ENCODE data around the gene NCKAP1.

NCKAP1 gene

DNA sequence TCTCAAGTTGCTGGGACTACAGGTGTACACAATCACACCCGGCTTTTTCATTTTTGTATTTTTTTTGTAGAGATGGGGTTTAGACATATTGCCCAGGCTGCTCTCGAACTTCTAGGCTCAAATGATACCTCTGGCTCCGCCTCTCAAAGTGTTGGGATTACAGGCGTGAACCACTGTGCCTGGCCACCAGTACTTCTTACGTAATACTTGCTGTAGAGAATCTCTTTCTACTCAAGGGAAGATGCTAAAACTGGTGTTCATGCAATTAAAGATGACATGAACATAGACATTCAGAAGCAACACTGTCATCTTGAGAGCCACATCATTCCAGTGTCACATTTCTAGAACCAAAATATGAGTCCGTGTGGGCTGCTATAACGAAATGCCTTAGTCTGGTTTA lies 118.2 kb downstream of the NCKAP1 start:
- no peaks in the 10 kb centered on the region for H3K27me3 ChIP-seq (ENCODE audit: control insufficient read depth, insufficient read depth, low read length)
- no peaks in the 10 kb centered on the region for H3K4me1 ChIP-seq (ENCODE audit: control insufficient read depth, insufficient read depth, low read length)
- H3K27ac ChIP-seq (ENCODE audit: low read depth, low read length), result no peak overlapping the region
- no peaks in the 10 kb centered on the region for H3K36me3 ChIP-seq (ENCODE audit: control insufficient read depth, insufficient read depth, low read length)
- no peak overlapping the region for H3K4me3 ChIP-seq (ENCODE audit: low read length)
- H3K9ac ChIP-seq (ENCODE audit: low read length), result no peak overlapping the region

DNA sequence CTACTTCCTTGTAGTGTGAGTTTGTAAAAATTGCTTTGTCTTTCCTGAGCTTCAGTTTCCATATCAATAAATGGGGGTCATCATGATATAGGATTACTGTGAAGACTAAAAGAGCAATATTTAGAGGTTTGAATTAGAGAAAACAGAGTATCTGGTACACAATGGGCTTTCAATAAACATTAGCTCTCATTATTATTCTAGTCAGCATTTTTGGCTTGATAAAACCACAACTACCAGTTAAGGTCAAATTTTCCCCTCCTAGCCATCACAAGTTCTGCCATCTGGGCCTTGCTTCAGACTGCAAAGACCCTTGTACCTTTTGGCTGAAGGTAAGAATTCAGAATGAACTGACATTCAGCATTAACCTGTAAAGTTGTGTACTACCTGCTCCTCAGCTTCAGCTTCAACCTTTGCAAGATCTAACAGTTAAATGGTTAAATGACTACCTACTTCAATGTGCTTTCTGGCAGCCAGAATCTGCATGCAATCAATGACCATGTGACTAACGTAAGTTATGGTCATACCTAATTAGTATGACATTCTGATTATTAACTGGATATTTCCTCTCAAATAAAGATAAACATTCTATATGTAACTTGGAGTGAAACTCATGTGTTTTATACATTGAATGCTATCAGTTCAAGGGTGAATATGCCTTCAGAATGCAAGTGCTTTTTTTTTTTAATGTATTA lies 119.2 kb downstream of the NCKAP1 start:
- Histone ChIP-seq H3K4me1 (ENCODE audit: control insufficient read depth, insufficient read depth, low read length) (no peaks in the 10 kb centered on the region), H3K9ac (ENCODE audit: low read length) (no peak overlapping the region), H3K4me3 (ENCODE audit: low read length) (no peak overlapping the region), H3K27me3 (ENCODE audit: control insufficient read depth, insufficient read depth, low read length) (no peaks in the 10 kb centered on the region), H3K36me3 (ENCODE audit: control insufficient read depth, insufficient read depth, low read length) (no peaks in the 10 kb centered on the region), H3K27ac (ENCODE audit: low read depth, low read length) (no peak overlapping the region)

DNA sequence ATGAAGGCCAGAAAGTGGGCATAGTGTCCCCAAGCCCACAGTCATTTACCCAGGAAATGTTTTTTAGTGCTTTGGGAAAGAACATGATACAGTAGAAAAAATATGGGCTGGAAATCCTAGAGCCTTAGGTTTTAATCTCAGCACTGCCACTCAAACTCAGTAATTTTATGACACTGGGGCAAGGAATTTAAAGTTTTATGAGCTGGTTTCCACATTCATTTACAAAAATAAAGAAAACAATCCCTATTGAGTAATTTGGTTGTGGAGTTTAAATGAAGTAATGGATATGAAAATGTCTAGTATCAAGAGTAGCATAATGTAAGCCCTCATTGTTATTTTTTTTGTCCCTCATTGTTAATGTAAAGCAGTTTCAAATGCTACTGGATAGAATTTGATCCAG lies 120.3 kb downstream of the NCKAP1 start:
- no peaks in the 10 kb centered on the region for H3K36me3 ChIP-seq (ENCODE audit: control insufficient read depth, insufficient read depth, low read length)
- no peak overlapping the region for H3K4me3 ChIP-seq (ENCODE audit: low read length)
- no peaks in the 10 kb centered on the region for H3K4me1 ChIP-seq (ENCODE audit: control insufficient read depth, insufficient read depth, low read length)
- no peak overlapping the region for H3K9ac ChIP-seq (ENCODE audit: low read length)
- no peak overlapping the region for H3K27ac ChIP-seq (ENCODE audit: low read depth, low read length)
- H3K27me3 ChIP-seq (ENCODE audit: control insufficient read depth, insufficient read depth, low read length), result no peaks in the 10 kb centered on the region

DNA sequence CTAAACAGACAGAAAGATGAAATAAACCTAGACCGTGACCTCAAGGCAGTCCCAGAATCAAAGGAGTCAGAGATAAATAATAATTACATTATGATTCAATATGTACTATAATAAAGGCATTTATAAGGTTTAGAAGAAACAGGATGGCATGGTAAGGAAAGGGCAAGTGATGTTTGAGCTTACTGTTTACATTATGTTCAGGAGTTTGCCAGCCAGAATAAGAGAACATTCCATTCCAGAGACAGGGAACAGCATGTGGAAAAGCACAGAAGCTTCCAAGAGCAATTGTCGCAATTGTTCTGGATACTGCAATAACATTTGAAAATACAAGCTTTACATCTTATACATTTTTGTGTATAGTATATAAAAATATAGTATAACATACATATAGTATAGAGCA lies 121.8 kb downstream of the NCKAP1 start:
- Histone ChIP-seq H3K9ac (ENCODE audit: low read length) (no peak overlapping the region), H3K36me3 (ENCODE audit: control insufficient read depth, insufficient read depth, low read length) (no peaks in the 10 kb centered on the region), H3K4me1 (ENCODE audit: control insufficient read depth, insufficient read depth, low read length) (no peaks in the 10 kb centered on the region), H3K27me3 (ENCODE audit: control insufficient read depth, insufficient read depth, low read length) (no peaks in the 10 kb centered on the region), H3K27ac (ENCODE audit: low read depth, low read length) (no peak overlapping the region), H3K4me3 (ENCODE audit: low read length) (no peak overlapping the region)

DNA sequence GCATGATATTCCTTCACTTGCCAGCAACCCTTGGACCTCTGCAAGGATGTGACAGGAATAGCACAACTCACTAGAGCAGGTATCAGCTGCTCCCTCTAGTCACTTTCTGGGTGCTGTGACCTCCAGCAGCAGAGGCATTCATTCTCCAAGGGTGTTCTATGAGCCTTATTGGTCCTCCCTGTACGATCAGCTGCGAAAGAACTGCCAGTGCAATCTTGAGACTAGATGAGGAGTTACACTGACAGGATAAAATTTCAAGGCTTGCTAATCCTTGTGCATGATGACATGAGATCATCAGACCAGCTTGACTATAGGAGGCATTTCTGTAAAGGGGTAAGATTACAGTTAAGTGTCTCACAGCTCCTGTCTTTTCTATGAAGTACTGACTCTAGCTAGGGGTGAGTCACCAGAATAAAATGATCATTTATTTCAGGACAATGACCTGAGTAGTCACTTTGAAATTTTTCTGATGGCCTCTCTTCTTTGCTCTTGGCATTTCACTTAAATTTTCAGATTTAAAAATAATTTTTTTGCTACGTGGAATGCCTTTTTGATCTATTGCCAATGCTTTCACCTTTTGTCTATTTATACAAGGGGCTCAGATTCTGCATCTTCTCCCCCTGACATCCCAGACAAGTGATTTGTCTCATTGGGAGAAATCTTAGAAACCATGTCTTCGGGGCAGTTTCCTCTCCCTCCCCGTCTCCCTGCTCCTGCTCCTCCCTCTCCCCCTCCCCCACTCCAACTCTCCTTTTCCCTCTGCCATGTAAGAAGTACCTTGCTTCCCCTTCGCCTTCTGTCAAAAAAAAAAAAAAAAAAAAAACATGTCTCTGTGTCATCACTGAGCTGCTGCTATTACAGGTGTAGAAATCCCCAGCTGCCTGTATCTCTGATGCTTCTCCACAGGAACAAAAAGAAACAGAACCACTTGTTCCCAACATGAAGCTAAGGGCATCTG lies 122.6 kb downstream of the NCKAP1 start:
- no peaks in the 10 kb centered on the region for H3K36me3 ChIP-seq (ENCODE audit: control insufficient read depth, insufficient read depth, low read length)
- no peaks in the 10 kb centered on the region for H3K4me1 ChIP-seq (ENCODE audit: control insufficient read depth, insufficient read depth, low read length)
- no peak overlapping the region for H3K9ac ChIP-seq (ENCODE audit: low read length)
- no peak overlapping the region for H3K4me3 ChIP-seq (ENCODE audit: low read length)
- no peak overlapping the region for H3K27ac ChIP-seq (ENCODE audit: low read depth, low read length)
- H3K27me3 ChIP-seq (ENCODE audit: control insufficient read depth, insufficient read depth, low read length), result no peaks in the 10 kb centered on the region

DNA sequence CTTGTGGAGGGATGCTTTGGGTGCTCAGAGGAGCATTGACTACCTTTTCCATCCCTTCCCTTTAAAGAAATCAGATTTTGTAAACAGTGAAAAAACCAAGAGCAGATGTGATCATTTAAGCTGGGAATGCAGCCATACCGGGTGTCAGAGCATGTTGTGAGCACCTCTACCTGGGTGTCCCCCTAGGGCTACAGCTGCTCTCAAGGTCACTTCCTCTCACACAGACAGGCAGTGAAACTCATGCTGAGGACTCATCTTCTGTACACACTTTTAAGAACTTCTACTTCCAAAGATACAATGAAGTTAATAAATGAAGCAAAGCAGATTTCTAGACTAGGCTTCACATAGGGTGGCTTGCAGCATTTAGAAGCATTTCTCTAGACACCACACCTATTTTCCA lies 123.4 kb downstream of the NCKAP1 start:
- Histone ChIP-seq H3K9ac (ENCODE audit: low read length) (no peak overlapping the region), H3K27ac (ENCODE audit: low read depth, low read length) (no peak overlapping the region), H3K4me1 (ENCODE audit: control insufficient read depth, insufficient read depth, low read length) (no peaks in the 10 kb centered on the region), H3K4me3 (ENCODE audit: low read length) (no peak overlapping the region), H3K36me3 (ENCODE audit: control insufficient read depth, insufficient read depth, low read length) (no peaks in the 10 kb centered on the region), H3K27me3 (ENCODE audit: control insufficient read depth, insufficient read depth, low read length) (no peaks in the 10 kb centered on the region)

DNA sequence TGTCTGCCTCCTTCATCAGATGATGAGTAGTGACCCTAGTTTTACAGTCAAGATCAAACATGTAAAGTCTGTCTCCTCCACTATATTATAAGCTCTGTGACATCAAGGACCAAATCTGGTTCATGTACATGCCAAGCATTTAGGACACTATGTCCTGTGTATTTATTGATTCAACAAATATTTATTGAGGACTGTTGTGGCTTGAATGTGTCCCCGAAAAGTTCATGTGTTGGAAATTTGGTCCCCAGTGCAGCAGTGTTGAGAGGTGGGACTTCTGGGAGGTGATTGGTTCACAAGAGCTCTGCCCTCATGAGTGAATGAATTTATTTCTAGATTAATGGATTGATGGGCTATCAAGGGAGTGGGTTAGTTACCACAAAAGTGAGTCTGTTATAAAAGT lies 125.2 kb downstream of the NCKAP1 start:
- H3K27ac ChIP-seq (ENCODE audit: low read depth, low read length), result no peak overlapping the region
- H3K4me1 ChIP-seq (ENCODE audit: control insufficient read depth, insufficient read depth, low read length), result no peaks in the 10 kb centered on the region
- no peak overlapping the region for H3K4me3 ChIP-seq (ENCODE audit: low read length)
- H3K36me3 ChIP-seq (ENCODE audit: control insufficient read depth, insufficient read depth, low read length), result no peaks in the 10 kb centered on the region
- no peak overlapping the region for H3K9ac ChIP-seq (ENCODE audit: low read length)
- no peaks in the 10 kb centered on the region for H3K27me3 ChIP-seq (ENCODE audit: control insufficient read depth, insufficient read depth, low read length)

GRCh38 chr2:182912518-182912915 lies 125.7 kb downstream of the NCKAP1 start:
- no peaks in the 10 kb centered on the region for H3K4me1 ChIP-seq (ENCODE audit: control insufficient read depth, insufficient read depth, low read length)
- no peaks in the 10 kb centered on the region for H3K36me3 ChIP-seq (ENCODE audit: control insufficient read depth, insufficient read depth, low read length)
- no peak overlapping the region for H3K9ac ChIP-seq (ENCODE audit: low read length)
- H3K4me3 ChIP-seq (ENCODE audit: low read length), result no peak overlapping the region
- H3K27ac ChIP-seq (ENCODE audit: low read depth, low read length), result no peak overlapping the region
- H3K27me3 ChIP-seq (ENCODE audit: control insufficient read depth, insufficient read depth, low read length), result no peaks in the 10 kb centered on the region

DNA sequence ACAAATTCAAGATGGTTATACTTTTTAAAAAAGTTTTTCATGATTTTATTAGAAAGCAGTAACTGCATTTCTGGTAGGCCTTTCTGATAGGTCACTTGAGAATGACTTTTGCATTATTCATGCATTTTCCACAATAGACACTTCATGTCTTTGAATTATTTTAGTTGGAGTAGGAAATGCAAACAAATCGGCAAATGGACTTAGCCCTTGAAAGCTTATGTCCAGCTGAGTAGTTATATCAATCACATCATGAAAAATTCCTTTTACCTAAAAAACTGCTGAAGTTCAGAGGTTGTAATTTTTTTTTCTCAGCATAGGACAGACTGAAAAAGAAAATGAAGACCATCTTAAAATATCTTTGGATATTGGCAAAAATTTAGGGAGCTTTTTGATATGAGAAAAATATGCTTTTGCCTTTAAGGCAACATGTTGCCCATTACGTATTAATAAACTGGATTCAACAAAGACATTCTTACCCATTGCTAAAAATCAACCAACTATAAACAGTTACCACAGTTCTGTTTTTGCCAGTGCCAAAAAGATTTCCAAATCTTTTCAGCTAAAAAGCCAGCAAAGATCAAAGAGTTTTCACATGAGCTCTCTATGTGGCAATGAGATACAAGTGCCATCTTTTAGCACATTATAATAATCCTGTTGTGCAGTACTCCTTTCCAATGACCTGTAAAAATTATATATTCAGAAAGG lies 126.3 kb downstream of the NCKAP1 start:
- Histone ChIP-seq H3K9ac (ENCODE audit: low read length) (no peak overlapping the region), H3K36me3 (ENCODE audit: control insufficient read depth, insufficient read depth, low read length) (no peaks in the 10 kb centered on the region), H3K27me3 (ENCODE audit: control insufficient read depth, insufficient read depth, low read length) (no peaks in the 10 kb centered on the region), H3K27ac (ENCODE audit: low read depth, low read length) (no peak overlapping the region), H3K4me1 (ENCODE audit: control insufficient read depth, insufficient read depth, low read length) (no peaks in the 10 kb centered on the region), H3K4me3 (ENCODE audit: low read length) (no peak overlapping the region)

- Histone ChIP-seq H3K9ac (ENCODE audit: low read length) (no peak overlapping the region), H3K4me1 (ENCODE audit: control insufficient read depth, insufficient read depth, low read length) (no peaks in the 10 kb centered on the region), H3K36me3 (ENCODE audit: control insufficient read depth, insufficient read depth, low read length) (no peaks in the 10 kb centered on the region), H3K4me3 (ENCODE audit: low read length) (no peak overlapping the region), H3K27ac (ENCODE audit: low read depth, low read length) (no peak overlapping the region), H3K27me3 (ENCODE audit: control insufficient read depth, insufficient read depth, low read length) (no peaks in the 10 kb centered on the region)
Measured at GRCh38 chr2:182910965-182911364, 127.3 kb downstream of the NCKAP1 start.

DNA sequence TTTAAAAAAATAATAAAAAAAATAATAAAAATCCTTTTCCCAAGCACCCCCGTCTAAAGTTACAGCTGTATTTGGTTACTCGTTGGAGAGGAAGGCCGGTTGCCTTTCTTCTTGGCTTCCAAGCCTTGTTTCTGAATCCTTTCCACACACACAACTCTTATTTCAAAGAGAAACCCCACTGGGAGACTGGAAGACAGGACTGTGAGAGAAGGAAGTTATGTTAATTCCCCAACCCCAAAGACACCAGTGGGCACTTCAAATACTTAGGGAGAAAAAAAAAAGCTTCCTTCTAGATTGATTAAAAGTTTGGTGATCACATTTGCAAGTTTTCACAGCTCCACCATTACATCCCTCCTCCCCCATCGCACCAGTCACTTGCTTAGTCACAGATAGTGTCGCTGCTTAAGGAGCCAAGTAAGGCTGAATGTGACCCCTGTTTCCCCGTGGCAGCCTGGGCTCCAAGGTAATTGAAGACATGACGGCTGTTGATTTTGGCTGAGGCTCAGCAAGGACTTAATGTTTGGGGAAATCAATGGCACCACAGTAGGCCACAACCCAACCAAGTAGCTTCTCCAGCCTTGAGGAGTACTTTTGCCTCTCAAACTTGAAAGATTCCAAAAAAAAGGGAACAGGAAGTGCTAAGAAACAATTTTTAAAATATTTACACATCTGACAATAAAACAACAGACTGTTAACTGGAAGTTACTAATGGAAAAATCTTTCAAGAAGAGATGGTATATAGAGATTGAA lies 131.0 kb downstream of the NCKAP1 start:
- H3K9ac ChIP-seq (ENCODE audit: low read length), result no peak overlapping the region
- no peaks in the 10 kb centered on the region for H3K4me1 ChIP-seq (ENCODE audit: control insufficient read depth, insufficient read depth, low read length)
- H3K4me3 ChIP-seq (ENCODE audit: low read length), result no peak overlapping the region
- no peak overlapping the region for H3K27ac ChIP-seq (ENCODE audit: low read depth, low read length)
- H3K27me3 ChIP-seq (ENCODE audit: control insufficient read depth, insufficient read depth, low read length), result no peaks in the 10 kb centered on the region
- no peaks in the 10 kb centered on the region for H3K36me3 ChIP-seq (ENCODE audit: control insufficient read depth, insufficient read depth, low read length)

DNA sequence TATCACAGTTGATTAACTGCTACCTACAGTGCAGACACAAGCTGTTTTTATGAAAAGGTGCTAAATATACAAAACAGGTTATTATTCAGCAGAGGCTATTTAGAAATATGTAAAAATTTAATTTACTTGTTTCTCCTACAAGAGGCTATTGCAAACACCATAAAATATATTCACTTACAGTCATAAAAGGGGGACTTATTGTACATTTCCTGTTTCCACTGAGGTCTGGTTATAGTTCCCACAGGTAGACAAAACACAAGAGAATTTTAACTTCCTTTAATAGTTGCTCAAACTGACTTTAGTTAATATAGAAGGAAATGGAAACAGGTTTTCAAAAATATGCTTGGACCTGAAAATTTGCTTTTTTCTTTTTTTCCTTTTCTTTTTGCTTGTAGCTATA lies 131.8 kb downstream of the NCKAP1 start:
- Histone ChIP-seq H3K4me3 (ENCODE audit: low read length) (no peak overlapping the region), H3K9ac (ENCODE audit: low read length) (no peak overlapping the region), H3K27ac (ENCODE audit: low read depth, low read length) (no peak overlapping the region), H3K27me3 (ENCODE audit: control insufficient read depth, insufficient read depth, low read length) (no peaks in the 10 kb centered on the region), H3K4me1 (ENCODE audit: control insufficient read depth, insufficient read depth, low read length) (no peaks in the 10 kb centered on the region), H3K36me3 (ENCODE audit: control insufficient read depth, insufficient read depth, low read length) (no peaks in the 10 kb centered on the region)

Data from rectal smooth muscle tissue (tissue), 1 donor.